Panc1 (cell line): ENCODE data around the gene PGLYRP3. TPM values are rescaled to one million over a fixed set of nuclear protein-coding genes. Genes with fewer than 3 reads are reported as not detected.

Source experiments
- ATAC-seq: fragments of 200-7000 bp; cut with Tn5 transposase; 2 replicates; pipeline ENCODE4 v1.9.1; 2020; ENCODE audit warnings: mild to moderate bottlenecking, moderate library complexity
- BruUV-seq: library from RNA; stranded (reverse); fragments of 400-500 nt; replicated peaks from 2 replicates; lab custom pipeline; 2021; lab: Mats Ljungman, UMichigan
- CTCF ChIA-PET: fragments of 300-600 bp; sonication (Branson Sonifier 250); formaldehyde crosslinking; loops from one replicate; lab custom pipeline; 2022; ENCODE audit warnings: antibody characterized with exemption; lab: Charles Lee
- POLR2A ChIA-PET: fragments of 300-600 bp; sonication (Branson Sonifier 250); formaldehyde crosslinking; loops from one replicate; lab custom pipeline; 2022; ENCODE audit warnings: antibody characterized with exemption; lab: Charles Lee
- DNase-seq: peaks from one replicate; pipeline ENCODE4 v3.0.0-alpha.2; 2010; ENCODE audit warnings: low read depth, low spot score
- H3K27ac ChIP-seq: 2 replicates; pipeline ENCODE4 v1.5.1; 2011; ENCODE audit warnings: mild to moderate bottlenecking, low read length, inconsistent platforms
- H3K27me3 ChIP-seq: fragments of 200-500 bp; sonication (Bioruptor generic); 2 replicates; pipeline ENCODE4 v1.6.0; 2014; ENCODE audit warnings: low read length, inconsistent platforms; ENCODE audit not compliant: control insufficient read depth, insufficient read depth
- H3K36me3 ChIP-seq: fragments of 200-500 bp; sonication (Bioruptor generic); 2 replicates; pipeline ENCODE4 v1.5.1; 2014; ENCODE audit warnings: inconsistent platforms, mild to moderate bottlenecking, low read length, moderate library complexity; ENCODE audit not compliant: control insufficient read depth, insufficient read depth
- H3K4me1 ChIP-seq: 2 replicates; pipeline ENCODE4 v1.5.1; 2011; ENCODE audit warnings: inconsistent platforms, mild to moderate bottlenecking, low read length, moderate library complexity; ENCODE audit not compliant: control insufficient read depth, insufficient read depth
- H3K4me3 ChIP-seq, 2 experiments: 2 replicates each; pipeline ENCODE4 v1.5.1; 2011 to 2012; ENCODE audit warnings: low read depth in 2 of 2, low read length in 2 of 2, mild to moderate bottlenecking in 2 of 2, inconsistent platforms in 1 of 2, moderate library complexity in 1 of 2
- H3K9me3 ChIP-seq: fragments of 200-500 bp; sonication (Bioruptor generic); 2 replicates; pipeline ENCODE4 v1.5.1; 2014; ENCODE audit warnings: low read depth, mild to moderate bottlenecking, inconsistent platforms, low read length, moderate library complexity; ENCODE audit not compliant: control insufficient read depth, insufficient read depth
- POLR2AphosphoS5 ChIP-seq: IDR thresholded peaks from 2 replicates; pipeline ENCODE4 v1.6.1; 2012; ENCODE audit warnings: mild to moderate bottlenecking, low read depth, low read length, moderate library complexity
- SIN3A ChIP-seq: IDR thresholded peaks from 2 replicates; pipeline ENCODE4 v1.6.1; 2012; ENCODE audit warnings: low read depth, mild to moderate bottlenecking, low read length, moderate library complexity, borderline replicate concordance; ENCODE audit not compliant: insufficient read depth
- TCF7L2 ChIP-seq: IDR thresholded peaks from 2 replicates; pipeline ENCODE4 v1.6.1; 2011; ENCODE audit warnings: mild to moderate bottlenecking, low read depth, low read length, inconsistent platforms
- in situ Hi-C: cut with HindIII; loops from 2 replicates; pipeline ENCODE4 v1.10.0; 2016; ENCODE audit warnings: low sequenced_read_pairs, low pct_unique_long_range_greater_than_20kb
- intact Hi-C: fragments of 100-400 bp; cut with micrococcal nuclease; formaldehyde crosslinking; loops from one replicate; pipeline ENCODE4 v1.10.0; 2022; ENCODE audit not compliant: unreplicated experiment
- total RNA-seq: library from RNA; stranded (reverse); gene quantifications from one replicate; pipeline ENCODE4 v1.2.1, GENCODE V29; 2021; ENCODE audit not compliant: unreplicated experiment
- TF ChIP-seq, protein P1 (sequence below), 2 experiments: IDR thresholded peaks; 2 replicates each; pipeline ENCODE4 v1.6.1; 2011 to 2012; ENCODE audit warnings: low read depth in 2 of 2, control low read depth in 1 of 2, low read length in 1 of 2, mild to moderate bottlenecking in 1 of 2, moderate library complexity in 1 of 2; ENCODE audit not compliant: insufficient read depth in 1 of 2
- TF ChIP-seq, protein P2 (sequence below): fragments of 450-650 bp; IDR thresholded peaks from 2 replicates; pipeline ENCODE4 v1.5.1; 2017; ENCODE audit warnings: mild to moderate bottlenecking

The PGLYRP3 gene
- total RNA-seq, 1 experiment from 2014 or later: not detected

GRCh38 chr1:153261281-153262069 is 51.3 kb downstream of the PGLYRP3 start:
- in situ Hi-C loops: no loop called here
- ATAC-seq: peak; percentile 56; the same call in 1 of the 2 replicates

GRCh38 chr1:153260585-153261280 is 52.0 kb downstream of the PGLYRP3 start:
- ATAC-seq: peak; percentile 31; the same call in 1 of the 2 replicates
- intact Hi-C loops: no loop called here
- POLR2A ChIA-PET: no interaction called here

More at GRCh38 chr1:153261281-153262069, 51.3 kb downstream of the PGLYRP3 start:
- no peak for DNase-seq
- no TSS peak for BruUV-seq
- intact Hi-C loops: no loop called here
- Histone ChIP-seq H3K4me3 (peak overlapping the region; percentile 23 to 31; a peak in 3 of 4 replicates), H3K36me3 (no peaks in the 10 kb centered on the region), H3K27ac (no peak overlapping the region), H3K9me3 (no peaks in the 10 kb centered on the region), H3K4me1 (0 out of 2 replicates have a peak, but pooled peaks cover 2% of the 10 kb centered on the region), H3K27me3 (peaks cover 41% of the 10 kb centered on the region)
- TF ChIP-seq, protein P1, sequence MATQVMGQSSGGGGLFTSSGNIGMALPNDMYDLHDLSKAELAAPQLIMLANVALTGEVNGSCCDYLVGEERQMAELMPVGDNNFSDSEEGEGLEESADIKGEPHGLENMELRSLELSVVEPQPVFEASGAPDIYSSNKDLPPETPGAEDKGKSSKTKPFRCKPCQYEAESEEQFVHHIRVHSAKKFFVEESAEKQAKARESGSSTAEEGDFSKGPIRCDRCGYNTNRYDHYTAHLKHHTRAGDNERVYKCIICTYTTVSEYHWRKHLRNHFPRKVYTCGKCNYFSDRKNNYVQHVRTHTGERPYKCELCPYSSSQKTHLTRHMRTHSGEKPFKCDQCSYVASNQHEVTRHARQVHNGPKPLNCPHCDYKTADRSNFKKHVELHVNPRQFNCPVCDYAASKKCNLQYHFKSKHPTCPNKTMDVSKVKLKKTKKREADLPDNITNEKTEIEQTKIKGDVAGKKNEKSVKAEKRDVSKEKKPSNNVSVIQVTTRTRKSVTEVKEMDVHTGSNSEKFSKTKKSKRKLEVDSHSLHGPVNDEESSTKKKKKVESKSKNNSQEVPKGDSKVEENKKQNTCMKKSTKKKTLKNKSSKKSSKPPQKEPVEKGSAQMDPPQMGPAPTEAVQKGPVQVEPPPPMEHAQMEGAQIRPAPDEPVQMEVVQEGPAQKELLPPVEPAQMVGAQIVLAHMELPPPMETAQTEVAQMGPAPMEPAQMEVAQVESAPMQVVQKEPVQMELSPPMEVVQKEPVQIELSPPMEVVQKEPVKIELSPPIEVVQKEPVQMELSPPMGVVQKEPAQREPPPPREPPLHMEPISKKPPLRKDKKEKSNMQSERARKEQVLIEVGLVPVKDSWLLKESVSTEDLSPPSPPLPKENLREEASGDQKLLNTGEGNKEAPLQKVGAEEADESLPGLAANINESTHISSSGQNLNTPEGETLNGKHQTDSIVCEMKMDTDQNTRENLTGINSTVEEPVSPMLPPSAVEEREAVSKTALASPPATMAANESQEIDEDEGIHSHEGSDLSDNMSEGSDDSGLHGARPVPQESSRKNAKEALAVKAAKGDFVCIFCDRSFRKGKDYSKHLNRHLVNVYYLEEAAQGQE (IDR thresholded peaks at IDR 0.05; ENCODE audit: insufficient read depth in 1 of 2, low read depth in 2 of 2, low read length in 1 of 2): no peak
- TF ChIP-seq POLR2AphosphoS5 (no peak), SIN3A (no peak), TCF7L2 (no peak)
- TF ChIP-seq, protein P2, sequence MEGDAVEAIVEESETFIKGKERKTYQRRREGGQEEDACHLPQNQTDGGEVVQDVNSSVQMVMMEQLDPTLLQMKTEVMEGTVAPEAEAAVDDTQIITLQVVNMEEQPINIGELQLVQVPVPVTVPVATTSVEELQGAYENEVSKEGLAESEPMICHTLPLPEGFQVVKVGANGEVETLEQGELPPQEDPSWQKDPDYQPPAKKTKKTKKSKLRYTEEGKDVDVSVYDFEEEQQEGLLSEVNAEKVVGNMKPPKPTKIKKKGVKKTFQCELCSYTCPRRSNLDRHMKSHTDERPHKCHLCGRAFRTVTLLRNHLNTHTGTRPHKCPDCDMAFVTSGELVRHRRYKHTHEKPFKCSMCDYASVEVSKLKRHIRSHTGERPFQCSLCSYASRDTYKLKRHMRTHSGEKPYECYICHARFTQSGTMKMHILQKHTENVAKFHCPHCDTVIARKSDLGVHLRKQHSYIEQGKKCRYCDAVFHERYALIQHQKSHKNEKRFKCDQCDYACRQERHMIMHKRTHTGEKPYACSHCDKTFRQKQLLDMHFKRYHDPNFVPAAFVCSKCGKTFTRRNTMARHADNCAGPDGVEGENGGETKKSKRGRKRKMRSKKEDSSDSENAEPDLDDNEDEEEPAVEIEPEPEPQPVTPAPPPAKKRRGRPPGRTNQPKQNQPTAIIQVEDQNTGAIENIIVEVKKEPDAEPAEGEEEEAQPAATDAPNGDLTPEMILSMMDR: no peak
- CTCF ChIA-PET: no interaction called here
- POLR2A ChIA-PET: no interaction called here

More at GRCh38 chr1:153260585-153261280, 52.0 kb downstream of the PGLYRP3 start:
- H3K27me3 ChIP-seq: peaks cover 39% of the 10 kb centered on the region
- H3K27ac ChIP-seq: no peak overlapping the region
- no TSS peak for BruUV-seq
- H3K4me3 ChIP-seq: peak overlapping the region in 1 of 2 experiments; percentile 31; a peak in 1 of 4 replicates
- H3K9me3 ChIP-seq: no peaks in the 10 kb centered on the region
- 0 out of 2 replicates have a peak, but pooled peaks cover 2% of the 10 kb centered on the region for H3K4me1 ChIP-seq
- no peak for TF ChIP-seq POLR2AphosphoS5
- no peak for TF ChIP-seq SIN3A
- TF ChIP-seq, protein P1 (IDR thresholded peaks at IDR 0.05; ENCODE audit: insufficient read depth in 1 of 2, low read depth in 2 of 2, low read length in 1 of 2): no peak
- in situ Hi-C loops: no loop called here
- CTCF ChIA-PET: no interaction called here
- DNase-seq: no peak
- no peaks in the 10 kb centered on the region for H3K36me3 ChIP-seq
